GM19467 (cell line): ENCODE results near the gene TRMU.

Source experiments
- ATAC-seq: cut with Tn5 transposase; IDR thresholded peaks from one replicate; pipeline ENCODE4 v1.9.1; 2021; ENCODE audit warnings: mild to moderate bottlenecking, moderate library complexity; ENCODE audit not compliant: unreplicated experiment

The TRMU gene

DNA sequence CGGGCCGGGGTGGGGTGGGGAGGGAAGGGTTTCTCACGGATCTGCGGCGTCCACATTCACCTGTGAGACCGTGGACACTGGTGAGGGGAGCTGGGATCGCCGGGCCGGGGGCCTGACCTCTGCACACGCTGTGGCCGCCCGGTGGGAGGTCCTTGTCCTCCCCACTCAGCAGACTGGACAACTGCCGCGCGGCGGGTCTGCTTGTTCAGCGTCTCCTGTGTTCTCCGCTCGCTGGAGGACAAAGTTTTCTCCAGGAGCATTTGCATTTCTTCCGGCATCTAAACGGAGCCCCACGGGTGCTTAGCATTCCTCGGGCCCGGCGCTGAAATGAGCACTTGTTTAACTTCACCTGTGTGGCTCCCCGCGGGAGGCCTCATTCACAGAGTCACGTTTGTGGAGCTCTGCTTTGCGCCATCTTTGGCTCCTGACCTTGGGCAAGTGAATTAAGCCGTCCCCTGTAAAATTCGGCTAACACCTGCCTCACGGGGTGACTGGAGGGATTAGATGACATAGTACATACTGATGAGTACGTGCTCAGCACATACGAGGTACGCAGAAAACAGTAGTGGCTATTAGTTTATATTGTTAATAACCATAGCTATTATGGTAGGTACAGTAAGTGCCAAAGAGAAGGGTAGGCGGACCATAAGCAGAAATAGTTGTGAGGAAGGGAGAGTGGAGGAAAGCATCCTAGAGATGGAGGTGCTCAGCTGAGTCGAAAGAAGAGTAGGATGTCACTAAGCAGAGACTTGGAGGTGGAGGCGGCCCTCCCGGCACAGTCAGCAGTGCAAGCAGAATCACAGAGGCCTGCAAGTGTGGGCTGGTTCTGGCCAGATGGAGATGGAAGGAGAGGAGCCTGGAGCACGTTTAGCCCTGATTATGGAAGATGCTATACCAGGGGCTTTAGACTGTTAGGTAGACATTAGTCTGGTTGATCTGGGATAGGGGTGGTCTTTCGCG is 885 bp downstream of the TRMU start:
- ATAC-seq = no peak

DNA sequence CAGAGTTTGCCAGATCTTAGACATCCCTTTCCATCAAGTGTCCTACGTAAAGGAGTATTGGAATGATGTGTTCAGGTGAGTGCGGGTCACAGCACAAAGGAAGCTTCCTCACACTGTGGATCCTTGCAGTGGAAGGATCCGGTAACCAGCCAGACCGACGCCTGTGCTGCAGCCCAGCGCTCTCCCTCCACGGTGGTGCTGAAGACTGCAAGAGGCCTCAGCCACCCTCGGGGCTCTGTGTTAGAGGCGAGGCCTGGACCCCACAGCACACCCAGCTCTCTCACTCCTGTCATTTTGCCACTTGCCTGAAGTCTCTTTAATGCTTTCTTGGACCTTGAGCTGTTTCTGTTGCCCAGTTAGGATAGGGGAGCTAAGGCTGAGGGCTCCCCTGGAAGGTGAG is 2.4 kb downstream of the TRMU start:
- ATAC-seq = no peak

DNA sequence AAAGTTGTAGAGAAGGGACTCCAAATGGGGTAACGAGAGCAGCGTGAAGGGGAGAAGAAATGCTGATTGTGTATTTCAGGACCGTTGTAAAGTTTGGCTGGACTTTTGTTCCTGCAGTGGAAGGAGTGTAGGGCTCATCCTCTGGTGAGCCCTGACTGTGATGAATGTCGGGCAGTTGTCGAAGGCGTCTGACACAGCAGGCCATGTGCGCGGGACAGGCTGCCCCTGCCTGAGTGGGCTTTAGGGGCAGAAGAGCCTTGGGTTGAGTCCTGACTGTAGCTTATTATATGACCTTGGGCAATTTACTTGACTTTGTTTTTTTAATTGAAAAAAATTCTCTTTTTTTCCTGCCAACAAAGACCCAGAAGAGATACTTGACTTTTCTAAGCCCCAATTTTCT is 3.1 kb downstream of the TRMU start:
- ATAC-seq = no peak

DNA sequence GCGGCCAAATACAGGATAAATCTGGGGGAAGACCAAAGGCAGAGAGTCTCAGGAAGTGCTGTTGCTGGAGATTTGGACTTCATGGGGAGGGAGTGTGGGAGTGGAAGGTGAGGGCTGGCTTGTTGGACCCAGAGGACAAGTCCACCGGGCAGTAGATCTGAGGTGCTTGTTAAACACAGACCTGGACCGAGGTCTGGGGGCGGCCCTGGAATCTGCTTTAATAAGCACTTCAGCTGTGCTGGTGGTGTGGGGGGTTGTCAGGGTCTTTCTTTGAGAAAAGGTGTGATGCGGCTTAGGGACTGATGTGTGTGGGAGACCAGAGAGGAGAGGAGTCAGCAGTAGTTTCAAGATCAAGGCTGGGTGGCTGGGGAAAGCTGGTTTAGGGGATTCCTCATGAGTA is 4.4 kb downstream of the TRMU start:
- ATAC-seq = no peak

DNA sequence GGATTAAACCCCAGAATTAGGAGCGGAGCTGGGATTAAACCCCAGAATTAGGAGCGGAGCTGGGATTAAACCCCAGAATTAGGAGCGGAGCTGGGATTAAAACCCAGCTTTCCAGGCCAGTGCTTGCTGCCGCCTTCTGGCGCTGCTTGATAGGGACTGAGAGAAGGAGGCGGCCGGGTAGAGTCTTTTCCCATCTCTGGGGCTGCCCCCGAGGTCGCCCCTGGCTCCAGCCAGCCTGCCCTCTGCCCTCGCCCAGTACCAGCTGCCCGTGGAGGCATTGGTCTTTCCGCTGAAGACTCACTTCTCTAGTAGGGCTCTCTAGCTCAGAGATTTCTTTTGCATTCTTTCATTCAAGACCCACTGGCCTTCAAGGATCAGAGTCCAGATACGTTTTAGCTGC is 5.2 kb downstream of the TRMU start:
- no peak for ATAC-seq

DNA sequence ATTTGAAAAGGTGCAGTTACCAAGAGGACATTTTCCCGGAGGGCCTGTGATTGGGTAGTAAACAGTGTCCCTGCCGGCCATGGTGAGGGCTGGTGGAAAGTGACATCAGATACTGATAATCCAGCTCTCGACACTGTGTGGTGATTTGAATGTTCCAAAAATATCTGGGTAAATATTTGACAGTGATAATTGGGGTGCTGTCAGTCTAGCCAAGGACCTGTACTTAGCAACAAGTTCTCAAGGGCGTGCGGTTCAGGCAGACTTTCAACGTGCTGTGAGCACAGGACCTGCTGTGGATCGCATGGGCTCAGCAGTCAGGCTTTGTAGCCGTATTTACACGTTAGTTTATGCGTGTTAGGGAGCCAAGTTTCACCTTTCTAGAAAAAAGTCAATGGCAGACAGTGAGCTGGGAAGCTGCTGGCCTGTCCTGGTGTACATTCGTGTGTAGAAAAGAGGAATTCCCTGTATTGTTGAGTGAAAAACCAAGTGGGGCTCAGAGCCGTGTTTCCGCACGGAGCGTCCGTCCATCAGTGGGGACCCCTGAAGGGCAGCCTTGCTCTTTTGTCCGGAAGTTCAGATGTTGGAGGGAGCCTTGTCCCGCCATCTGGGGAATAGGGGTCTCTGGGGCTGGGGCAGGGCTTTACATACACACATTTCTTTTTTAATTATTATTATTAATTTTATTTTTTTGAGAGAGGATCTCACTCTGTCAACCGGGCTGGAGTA is 11.3 kb downstream of the TRMU start:
- ATAC-seq = no peak

DNA sequence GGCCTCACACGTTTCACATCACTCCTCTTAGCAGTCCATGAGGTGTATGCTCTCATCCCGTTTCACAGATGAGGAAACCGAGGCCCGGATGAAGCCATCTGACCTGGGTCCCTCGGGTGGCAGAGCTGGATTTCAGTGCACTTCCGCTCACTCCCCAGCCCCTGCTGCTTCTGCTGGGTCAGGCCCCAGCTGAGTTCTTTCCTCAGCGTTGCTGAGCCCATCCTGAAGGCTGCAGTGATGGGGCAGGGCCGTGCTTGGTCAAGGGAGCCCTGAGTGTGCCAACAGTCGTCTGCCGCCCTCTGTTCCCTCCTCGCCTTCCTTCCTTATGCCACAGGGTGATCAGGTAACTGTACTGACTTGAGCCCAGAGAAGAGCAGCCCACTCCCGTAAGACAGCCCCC is 12.1 kb downstream of the TRMU start:
- no peak for ATAC-seq

DNA sequence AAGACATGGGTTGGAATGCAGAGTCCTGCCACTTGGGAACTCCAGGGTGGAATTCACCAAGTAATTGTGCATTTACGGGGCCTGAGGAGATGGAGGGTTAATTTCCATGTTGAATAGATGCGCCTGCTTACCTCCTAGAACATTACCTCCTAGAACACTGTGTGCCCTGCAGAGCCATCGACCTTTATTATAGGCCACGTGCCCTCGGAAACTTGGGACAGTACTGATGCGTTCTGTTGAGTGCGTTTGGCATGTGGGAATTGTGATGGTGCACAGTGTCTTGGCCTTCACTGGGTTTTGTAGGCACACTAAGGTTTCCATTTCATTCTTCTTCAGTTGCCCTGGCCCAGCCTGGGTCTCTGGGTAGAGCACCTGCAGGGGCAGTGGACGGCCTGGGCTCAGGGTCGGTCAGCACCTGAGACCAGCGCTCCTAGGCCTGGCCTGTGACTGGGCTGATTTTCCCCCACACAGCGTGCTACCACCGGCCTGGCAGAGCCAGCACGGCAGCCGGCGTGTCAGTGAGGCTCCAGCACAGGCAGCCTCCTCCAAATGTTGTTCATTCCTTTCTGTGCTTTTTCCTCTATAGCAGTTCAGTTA is 12.7 kb downstream of the TRMU start:
- ATAC-seq = no peak

DNA sequence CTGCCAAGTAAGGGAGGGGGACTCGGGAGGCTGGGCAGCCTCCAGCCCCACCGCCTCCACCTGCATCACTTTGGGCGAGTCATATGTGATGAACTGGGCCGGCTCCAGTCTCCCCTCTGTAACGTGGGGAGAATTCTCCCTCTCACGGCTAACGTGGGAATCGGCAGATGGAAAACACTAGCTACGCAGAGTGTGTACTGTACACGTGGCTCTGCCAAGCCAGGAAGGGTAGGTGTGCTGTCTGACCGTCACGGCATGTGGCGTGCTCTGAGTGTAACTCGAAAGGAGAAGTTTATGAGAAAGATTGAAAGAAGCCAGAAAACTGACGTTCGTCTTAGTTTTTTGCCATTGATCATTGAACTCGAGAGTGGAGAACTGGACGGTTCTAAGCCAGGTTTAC is 13.7 kb downstream of the TRMU start:
- ATAC-seq = no peak

DNA sequence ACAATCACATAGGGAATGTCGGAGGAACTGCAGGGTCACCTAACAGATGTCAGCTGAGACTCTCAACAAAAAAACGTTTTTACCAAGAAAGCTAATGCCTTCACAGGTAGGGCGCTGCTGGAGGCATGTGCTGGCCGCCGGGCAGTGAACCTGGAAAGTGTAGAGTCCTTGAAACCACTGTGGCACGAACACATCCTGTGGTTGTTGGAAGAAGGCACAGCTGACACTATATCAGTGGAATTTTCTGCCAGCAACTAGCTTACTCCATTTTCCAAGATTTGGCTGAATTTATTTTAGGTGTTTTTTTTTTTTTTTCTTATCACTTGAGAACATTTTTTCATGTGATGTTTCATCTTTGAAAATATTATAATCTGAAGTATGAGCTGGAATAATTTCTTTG is 14.2 kb downstream of the TRMU start:
- ATAC-seq = no peak

DNA sequence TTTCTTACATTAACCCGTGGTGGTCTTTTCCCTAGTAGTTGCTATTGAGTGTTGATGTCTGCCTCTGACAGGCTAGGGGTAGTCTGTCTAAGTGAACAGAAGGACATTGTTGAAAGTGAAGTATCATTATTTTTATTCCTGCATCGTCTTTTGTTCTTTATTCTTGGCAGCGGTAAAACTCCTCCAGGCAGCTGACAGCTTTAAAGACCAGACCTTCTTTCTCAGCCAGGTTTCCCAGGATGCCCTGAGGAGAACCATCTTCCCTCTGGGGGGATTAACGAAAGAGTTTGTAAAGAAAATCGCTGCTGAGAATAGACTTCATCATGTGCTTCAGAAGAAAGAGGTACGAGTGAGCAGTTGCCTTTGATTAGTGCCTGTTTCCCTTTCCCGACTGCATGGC is 14.6 kb downstream of the TRMU start:
- no peak for ATAC-seq

DNA sequence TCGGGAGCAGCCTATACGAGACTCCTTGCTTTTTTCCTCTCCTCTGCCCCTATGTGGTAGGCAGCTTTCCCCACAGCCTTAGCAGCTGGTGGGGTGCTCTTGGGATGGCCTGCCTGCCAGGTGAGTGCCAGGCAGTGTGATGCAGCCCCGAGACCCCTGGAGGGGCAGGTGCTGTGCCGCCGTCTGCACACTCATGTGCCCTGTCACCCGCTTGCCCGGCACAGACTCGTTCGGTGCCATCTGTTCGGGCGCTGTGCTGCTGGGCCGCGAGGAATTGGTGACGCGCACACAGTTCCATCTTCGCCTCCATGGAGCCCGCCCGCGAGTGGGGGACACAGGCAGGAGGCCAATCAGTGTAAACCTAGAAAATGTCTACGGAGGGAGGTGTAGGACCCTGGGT is 15.1 kb downstream of the TRMU start:
- no peak for ATAC-seq

DNA sequence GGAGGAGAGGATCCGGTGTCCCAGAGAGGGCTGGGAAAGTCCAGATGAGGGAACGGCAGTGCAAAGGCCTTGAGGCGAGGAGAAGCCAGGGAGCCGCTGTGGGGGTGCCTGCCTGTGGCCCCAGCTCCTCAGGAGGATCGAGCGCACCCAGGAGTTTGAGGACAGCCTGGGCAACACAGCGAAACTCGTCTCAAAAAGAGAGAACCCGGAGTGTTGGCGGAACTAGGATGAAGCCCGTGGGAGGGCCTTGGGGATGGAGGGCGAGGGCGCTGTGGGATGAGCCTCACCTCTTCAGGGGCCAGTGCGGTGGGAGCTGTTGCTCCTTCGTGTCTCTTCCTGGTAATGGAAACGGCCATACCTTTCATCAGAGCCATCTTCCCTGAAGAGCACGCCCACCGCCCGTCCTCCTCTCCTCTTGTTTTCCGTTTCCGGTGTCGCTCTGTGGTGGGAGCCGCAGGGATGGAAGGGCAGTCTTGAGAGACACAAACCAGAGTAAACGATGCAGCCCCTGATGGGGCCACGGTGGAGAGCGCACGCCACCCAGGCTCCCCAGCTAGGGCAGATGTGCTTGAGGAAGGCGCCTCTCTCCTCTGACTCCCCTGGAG is 15.7 kb downstream of the TRMU start:
- no peak for ATAC-seq

DNA sequence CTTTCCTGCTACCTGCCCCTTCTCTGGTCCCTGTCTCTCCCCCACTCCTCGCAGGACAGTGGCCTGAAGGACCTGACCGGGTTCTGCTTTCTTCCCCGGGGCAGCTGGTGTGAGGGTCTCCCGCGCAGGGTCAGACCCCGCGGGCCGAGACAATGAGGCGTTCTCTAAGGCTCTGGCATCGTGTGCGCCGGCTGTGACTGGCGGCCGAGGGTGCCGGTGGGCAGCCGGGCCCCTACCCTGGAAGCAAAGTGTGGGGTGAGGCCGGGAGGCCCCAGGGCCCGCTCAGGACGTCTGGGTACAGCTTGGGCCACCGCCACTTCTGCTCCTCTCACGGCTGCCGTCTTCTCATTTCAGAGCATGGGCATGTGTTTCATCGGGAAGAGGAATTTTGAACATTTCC is 16.3 kb downstream of the TRMU start:
- no peak for ATAC-seq

DNA sequence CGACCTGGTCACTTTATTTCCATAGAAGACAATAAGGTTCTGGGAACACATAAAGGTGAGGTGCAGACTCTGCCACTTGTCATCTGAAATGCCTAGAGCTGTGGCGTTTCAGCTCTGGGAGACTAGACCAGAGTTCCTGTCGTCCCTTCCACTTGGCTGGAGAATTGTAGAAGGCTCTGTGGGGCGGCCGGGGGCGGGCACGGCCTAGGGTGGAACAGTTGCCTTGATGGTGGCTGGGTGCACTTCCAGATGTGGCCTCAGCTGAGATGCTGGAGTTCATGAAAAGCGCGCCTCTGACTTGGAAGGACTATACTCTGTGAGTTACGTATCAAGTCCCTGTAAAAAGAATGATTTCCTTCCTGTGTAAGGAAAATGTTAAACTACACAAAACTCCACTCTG is 16.8 kb downstream of the TRMU start:
- no peak for ATAC-seq

DNA sequence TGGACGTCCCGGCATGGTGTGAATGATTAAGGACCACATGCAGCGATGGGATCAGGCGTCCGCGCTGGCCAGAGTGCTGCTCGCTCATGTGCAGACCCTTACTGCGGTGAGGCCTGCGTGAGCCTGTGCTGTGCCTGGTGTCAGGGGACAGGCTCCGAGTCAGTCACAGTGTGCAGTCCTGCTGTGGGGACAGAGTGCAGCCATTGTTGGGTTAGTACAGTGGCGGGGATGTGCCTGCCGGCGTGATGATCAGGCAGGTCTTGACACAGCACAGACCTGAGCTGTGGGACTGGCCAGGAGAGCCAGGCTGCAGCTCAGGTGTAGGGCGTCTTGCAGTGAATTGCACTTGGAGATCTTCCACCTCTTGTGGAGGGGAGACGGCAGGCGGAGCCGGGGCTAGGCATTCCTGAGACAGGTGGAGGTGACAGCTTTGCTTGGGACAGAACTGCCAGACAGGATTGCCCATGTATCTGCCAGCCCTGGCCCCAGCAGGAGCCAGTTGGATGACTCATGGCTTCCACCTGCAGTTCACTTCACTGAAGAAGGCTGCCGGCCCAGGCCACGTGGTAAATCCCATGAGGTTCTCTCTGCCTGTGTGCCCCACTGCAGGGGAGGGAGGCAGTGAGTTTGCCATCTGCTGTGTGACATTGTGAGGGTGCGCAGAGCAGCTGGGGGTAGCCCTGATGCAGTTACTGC is 17.3 kb downstream of the TRMU start:
- no peak for ATAC-seq

DNA sequence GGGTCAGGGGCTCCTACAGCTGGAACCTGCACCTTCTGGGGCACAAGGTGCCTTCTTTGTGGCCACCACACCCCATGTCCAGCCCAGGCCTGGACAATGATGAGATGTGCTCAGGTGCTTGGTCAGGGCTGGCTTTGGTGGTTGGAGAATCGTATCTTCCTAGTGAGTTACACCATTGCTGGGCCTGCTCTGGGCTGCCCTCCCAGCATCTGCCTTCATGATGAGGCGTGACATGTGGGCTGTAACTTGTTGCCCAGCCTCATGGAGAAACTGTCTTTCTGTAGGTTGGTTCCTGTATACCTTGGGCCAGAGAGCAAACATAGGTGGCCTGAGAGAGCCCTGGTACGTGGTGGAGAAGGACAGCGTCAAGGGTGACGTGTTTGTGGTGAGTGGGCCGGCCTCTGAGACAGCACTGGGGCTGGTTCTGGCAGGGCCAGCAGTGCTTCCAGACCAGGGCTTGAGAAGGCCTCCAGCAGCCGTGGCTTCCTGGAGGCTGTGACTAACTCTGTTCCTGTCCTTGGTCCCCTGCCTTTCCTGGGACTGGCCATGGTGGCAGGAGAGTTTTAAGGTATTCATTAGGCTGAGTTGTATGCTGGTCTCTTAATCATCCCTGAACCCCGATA is 18.1 kb downstream of the TRMU start:
- ATAC-seq = no peak

DNA sequence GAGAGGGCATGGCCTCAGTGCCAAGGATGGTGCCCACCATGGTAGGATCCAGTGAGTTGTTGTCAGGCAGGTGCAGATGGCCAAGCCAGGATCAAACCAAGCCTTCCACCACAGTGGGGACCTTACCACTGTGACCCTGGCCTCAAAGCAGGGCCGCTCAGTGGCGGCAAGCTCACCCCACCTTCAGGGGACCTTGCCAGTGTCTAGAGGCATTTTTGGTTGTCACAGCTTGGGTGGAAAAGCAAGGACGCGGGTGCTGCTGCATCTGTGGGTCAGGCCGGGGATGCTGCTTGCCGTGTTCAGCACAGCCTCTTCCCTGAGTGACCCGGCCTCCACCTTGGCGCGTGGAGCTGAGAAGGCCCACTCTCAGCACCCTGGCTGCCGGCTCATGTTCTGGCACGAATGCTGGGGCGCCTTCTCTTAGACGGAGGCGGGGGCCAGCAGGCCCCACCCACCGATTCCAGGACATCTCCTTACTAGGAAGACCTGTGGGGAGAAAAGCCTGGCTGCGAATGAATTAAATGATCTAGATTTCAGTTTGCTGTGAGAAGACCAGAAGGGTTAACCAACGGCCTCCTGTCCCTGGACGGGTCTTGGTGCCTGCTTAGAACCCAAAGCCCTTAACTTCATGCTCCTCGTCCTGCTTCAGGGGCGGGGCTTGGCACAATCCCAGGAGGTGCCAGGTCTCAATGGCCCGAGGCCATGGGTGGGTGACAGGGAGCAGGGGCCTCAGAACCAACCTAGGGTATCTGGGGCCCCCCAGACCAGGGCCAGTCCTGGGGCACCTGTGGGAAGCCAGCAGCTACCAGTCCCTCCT is 18.9 kb downstream of the TRMU start:
- no peak for ATAC-seq

DNA sequence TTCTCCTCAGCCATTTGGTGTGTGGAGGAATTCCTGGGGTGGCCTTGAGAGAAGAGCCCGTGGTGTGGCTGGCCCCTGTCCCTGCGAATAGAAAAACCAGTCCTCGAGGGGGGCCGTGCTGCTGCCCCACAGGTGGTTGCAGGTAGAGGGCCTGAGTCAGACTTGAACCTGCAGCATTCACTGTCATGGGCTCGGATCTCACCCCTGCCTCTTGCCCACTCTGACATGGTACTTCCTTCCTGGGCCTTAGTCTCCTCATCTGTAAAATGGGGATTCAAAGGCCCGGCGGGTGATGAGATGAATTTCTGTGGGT is 19.4 kb downstream of the TRMU start:
- no peak for ATAC-seq
